Spinal cord (tissue), 10 donors: ENCODE results near the gene LRMDA. TPM values are rescaled to one million over a fixed set of nuclear protein-coding genes. Genes with fewer than 3 reads are reported as not detected.

Source experiments
- DNase-seq, 6 donors: peaks; one replicate each; pipeline versions ENCODE4 v3.0.0 to v3.0.0-alpha.2; 2013 to 2015; ENCODE audit warnings: low spot score in 6 of 6, low read depth in 4 of 6
- H3K27ac ChIP-seq: one replicate; pipeline ENCODE4 v1.5.1; 2013; ENCODE audit warnings: low read depth, low read length, control low read depth
- H3K27me3 ChIP-seq: one replicate; pipeline ENCODE4 v1.6.1; 2013; ENCODE audit warnings: low read length; ENCODE audit not compliant: control insufficient read depth, insufficient read depth
- H3K36me3 ChIP-seq: one replicate; pipeline ENCODE4 v1.6.1; 2013; ENCODE audit warnings: low read length; ENCODE audit not compliant: control insufficient read depth, insufficient read depth
- H3K4me1 ChIP-seq: one replicate; pipeline ENCODE4 v1.6.1; 2013; ENCODE audit warnings: low read length; ENCODE audit not compliant: control insufficient read depth, insufficient read depth
- H3K4me3 ChIP-seq: one replicate; pipeline ENCODE4 v1.5.1; 2013; ENCODE audit warnings: low read depth, low read length, control low read depth
- H3K9me3 ChIP-seq: one replicate; pipeline ENCODE4 v1.6.1; 2013; ENCODE audit warnings: low read length; ENCODE audit not compliant: control insufficient read depth, insufficient read depth
- WGBS: methylation state at CpG from one replicate; pipeline ENCODE4 v1.1.5; 2013; ENCODE audit warnings: missing lambda C conversion rate; ENCODE audit not compliant: insufficient coverage; 5-methylcytosine and 5-hydroxymethylcytosine counted together
- polyA plus RNA-seq, 2 donors: library from polyadenylated mRNA; unstranded; fragments of 120-200 nt; gene quantifications; one replicate each; pipeline ENCODE4 v1.2.1, GENCODE V29; 2013; ENCODE audit not compliant: insufficient read length in 2 of 2
- total RNA-seq, 2 donors: library from RNA; depleted of rRNA in 1 of 2; stranded (reverse); fragments of 120-200 nt in 1 of 2; fragments of >200 nt in 1 of 2; gene quantifications; one replicate each; pipeline versions ENCODE4 v1.2.3 to v1.2.4, GENCODE V29; 2013 to 2014
- donor health status: healthy.

Gene LRMDA
- total and polyA plus RNA-seq, 4 donors = 5.6 to 9.9 (median 7.2) TPM

DNA sequence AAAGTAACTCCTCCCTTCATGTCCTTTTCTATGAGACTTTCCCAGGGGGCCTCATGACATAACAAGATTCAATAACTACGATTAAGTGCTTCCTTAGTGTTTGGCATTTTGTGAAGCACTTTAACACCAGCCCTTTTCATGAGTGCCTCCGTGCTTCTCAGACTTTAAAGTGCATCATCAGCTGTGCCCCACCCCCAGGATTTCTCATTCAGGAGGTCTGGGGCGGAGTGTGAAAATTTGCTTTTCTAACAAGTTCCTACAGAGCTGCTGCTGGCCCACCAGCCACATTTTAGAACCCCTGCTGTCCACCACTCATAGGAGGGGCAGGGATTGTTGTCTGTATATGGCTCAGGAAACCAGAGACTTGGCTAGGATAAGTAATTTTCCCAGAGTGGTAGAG, 445.3 kb downstream of the LRMDA start:
- Histone ChIP-seq H3K4me3 (no peak overlapping the region), H3K4me1 (no peaks in the 10 kb centered on the region), H3K27ac (no peak overlapping the region), H3K9me3 (no peaks in the 10 kb centered on the region), H3K36me3 (no peaks in the 10 kb centered on the region), H3K27me3 (no peaks in the 10 kb centered on the region)
- 37% methylated on average over 2 of the region's 3 CpGs for WGBS
- no peak for DNase-seq

DNA sequence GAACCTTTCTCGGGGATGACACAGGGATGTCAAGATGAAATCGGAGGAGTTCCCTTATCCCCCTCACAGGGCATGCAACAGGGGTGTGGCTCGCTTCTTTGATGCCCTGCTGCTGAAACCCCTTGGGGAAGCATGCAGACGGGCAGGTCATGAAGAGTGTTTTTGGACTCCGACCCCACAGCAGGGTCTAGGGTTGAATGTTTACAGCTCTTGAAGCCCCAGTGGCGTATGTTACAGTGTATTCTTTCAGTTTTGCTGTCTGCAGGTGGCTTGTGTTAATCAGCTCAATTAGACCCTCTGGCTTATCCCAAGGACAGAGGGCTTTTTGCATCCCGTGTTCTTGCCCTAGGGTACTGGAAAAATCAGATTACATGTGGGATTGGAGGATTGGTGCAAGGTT, 446.5 kb downstream of the LRMDA start:
- no peaks in the 10 kb centered on the region for H3K9me3 ChIP-seq
- WGBS = 85% methylated on average over 5 of the region's 7 CpGs
- H3K27me3 ChIP-seq = no peaks in the 10 kb centered on the region
- H3K4me3 ChIP-seq = no peak overlapping the region
- H3K36me3 ChIP-seq = no peaks in the 10 kb centered on the region
- DNase-seq = no peak
- no peak overlapping the region for H3K27ac ChIP-seq
- H3K4me1 ChIP-seq = no peaks in the 10 kb centered on the region

DNA sequence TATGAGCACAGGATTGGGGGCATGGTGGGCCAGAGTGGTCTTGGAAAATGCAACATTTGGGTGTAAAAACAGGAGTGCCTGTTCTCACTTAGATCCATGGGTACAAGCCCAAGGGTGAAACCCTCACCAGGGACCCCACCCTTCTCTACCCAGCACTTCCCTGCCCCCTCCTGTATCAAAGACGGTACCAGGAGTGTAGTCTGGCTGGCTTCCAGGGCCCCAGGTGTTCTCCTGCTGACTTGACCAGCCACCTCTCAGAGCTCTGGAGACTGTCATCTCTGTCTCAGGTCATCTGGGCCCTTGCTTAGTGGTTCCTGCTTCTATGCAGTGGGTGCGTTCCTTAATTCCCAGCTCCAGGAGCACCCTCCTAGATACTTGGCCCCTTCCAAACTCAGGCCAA, 447.2 kb downstream of the LRMDA start:
- no peak overlapping the region for H3K27ac ChIP-seq
- DNase-seq = no peak
- H3K4me1 ChIP-seq = no peaks in the 10 kb centered on the region
- no peaks in the 10 kb centered on the region for H3K36me3 ChIP-seq
- WGBS = 96% methylated on average over 2 of the region's 2 CpGs
- H3K4me3 ChIP-seq = no peak overlapping the region
- H3K27me3 ChIP-seq = no peaks in the 10 kb centered on the region
- H3K9me3 ChIP-seq = no peaks in the 10 kb centered on the region

- WGBS = 100% methylated on average over 1 of the region's 4 CpGs
- Histone ChIP-seq H3K36me3 (no peaks in the 10 kb centered on the region), H3K27me3 (no peaks in the 10 kb centered on the region), H3K9me3 (no peaks in the 10 kb centered on the region), H3K4me3 (no peak overlapping the region), H3K27ac (no peak overlapping the region), H3K4me1 (no peaks in the 10 kb centered on the region)
- DNase-seq = no peak
Measured at GRCh38 chr10:75880031-75880775, 448.8 kb downstream of the LRMDA start.

GRCh38 chr10:75883081-75884072, 452.0 kb downstream of the LRMDA start:
- H3K27me3 ChIP-seq = no peaks in the 10 kb centered on the region
- H3K9me3 ChIP-seq = no peaks in the 10 kb centered on the region
- H3K4me3 ChIP-seq = no peak overlapping the region
- H3K4me1 ChIP-seq = no peaks in the 10 kb centered on the region
- no peak overlapping the region for H3K27ac ChIP-seq
- H3K36me3 ChIP-seq = no peaks in the 10 kb centered on the region
- DNase-seq = no peak
- 85% methylated on average over 4 of the region's 9 CpGs for WGBS

GRCh38 chr10:75884808-75885207, 453.4 kb downstream of the LRMDA start:
- no peak for DNase-seq
- Histone ChIP-seq H3K36me3 (no peaks in the 10 kb centered on the region), H3K4me1 (no peaks in the 10 kb centered on the region), H3K27me3 (no peaks in the 10 kb centered on the region), H3K27ac (no peak overlapping the region), H3K9me3 (no peaks in the 10 kb centered on the region), H3K4me3 (no peak overlapping the region)
- 94% methylated on average over 5 of the region's 5 CpGs for WGBS

- no peak for DNase-seq
- Histone ChIP-seq H3K27me3 (no peaks in the 10 kb centered on the region), H3K27ac (no peak overlapping the region), H3K4me3 (no peak overlapping the region), H3K36me3 (no peaks in the 10 kb centered on the region), H3K4me1 (no peaks in the 10 kb centered on the region), H3K9me3 (no peaks in the 10 kb centered on the region)
- 100% methylated on average over 1 of the region's 2 CpGs for WGBS
Measured at GRCh38 chr10:75887369-75887768, 455.9 kb downstream of the LRMDA start.

DNA sequence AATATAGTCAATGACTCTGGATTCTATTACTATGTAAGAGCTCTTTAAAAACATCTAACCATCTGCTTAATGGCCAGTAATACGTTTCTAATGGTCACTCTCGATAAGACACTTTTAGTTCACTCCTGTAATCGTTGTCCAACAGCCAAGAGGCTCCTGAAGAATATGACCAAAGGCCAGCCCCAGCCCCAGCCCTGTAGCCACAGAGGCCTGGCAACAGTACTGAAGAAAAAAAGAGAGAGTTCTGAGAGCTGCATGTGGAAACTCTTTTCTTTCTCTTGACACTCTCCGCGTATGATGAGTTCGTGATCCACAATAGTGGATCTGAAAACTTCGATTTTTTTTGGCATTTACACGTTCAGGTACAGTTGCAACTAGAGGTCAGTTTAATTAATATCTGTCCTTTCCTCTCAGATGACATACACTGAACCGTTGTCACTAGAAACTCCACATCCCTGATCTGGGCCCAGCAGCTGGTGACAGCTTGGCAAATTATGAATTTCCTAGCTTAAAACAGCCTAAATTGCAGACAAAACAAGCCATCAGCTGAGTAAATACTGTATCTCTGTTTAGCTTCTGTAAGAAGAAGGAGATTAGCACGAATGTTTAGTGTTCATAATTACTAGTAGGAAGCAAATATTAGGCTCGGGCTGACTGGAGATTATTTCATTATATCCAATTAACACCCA, 456.7 kb downstream of the LRMDA start:
- no peak overlapping the region for H3K27ac ChIP-seq
- H3K4me3 ChIP-seq = no peak overlapping the region
- peak in 1 of 6 donors; percentile 30 for DNase-seq
- H3K9me3 ChIP-seq = no peaks in the 10 kb centered on the region
- no peaks in the 10 kb centered on the region for H3K27me3 ChIP-seq
- no peaks in the 10 kb centered on the region for H3K36me3 ChIP-seq
- 72% methylated on average over 3 of the region's 11 CpGs for WGBS
- H3K4me1 ChIP-seq = no peaks in the 10 kb centered on the region

DNA sequence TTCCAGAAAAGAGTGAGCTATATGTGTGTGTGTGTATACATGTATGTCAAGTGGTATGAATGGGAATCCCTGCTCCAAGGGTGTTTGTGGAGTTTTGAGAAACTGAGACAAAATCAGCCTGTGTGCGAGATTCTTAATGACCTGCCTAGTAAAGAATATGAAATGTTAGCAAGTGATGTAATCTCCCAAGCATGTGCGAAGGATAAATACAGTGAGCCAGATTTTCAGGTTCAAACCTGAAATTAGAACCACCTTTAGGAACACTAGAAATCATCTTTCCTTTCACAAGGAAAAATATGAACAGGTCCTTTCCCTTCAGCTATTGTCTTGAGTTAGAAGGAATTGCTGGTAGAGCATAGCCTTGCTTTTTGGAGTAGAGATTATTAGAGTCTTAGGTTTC, 457.6 kb downstream of the LRMDA start:
- H3K4me3 ChIP-seq = no peak overlapping the region
- WGBS = 88% methylated on average over 1 of the region's 2 CpGs

More for the DNA sequence above, 457.6 kb downstream of the LRMDA start:
- no peaks in the 10 kb centered on the region for H3K27me3 ChIP-seq
- no peaks in the 10 kb centered on the region for H3K9me3 ChIP-seq
- no peaks in the 10 kb centered on the region for H3K36me3 ChIP-seq
- no peak for DNase-seq
- H3K27ac ChIP-seq = no peak overlapping the region
- no peaks in the 10 kb centered on the region for H3K4me1 ChIP-seq
